SK-N-SH (cell line): Measurements from ENCODE around the gene SRMS. TPM values are rescaled to one million over a fixed set of nuclear protein-coding genes. Genes with fewer than 3 reads are reported as not detected.

Experiments used
- CTCF ChIA-PET: fragments of 300-600, 350-600 bp; formaldehyde crosslinking; extraction: SDS; loops from one replicate; lab custom pipeline; 2021; lab: Yijun Ruan, JAX
- POLR2A ChIA-PET: fragments of 350-600 bp; sonication (Branson Sonifier 250); formaldehyde crosslinking; extraction: SDS; loops from one replicate; lab custom pipeline; 2020; ENCODE audit warnings: antibody characterized with exemption, inconsistent platforms; lab: Yijun Ruan, JAX
- DNase-seq: peaks from one replicate; pipeline ENCODE4 v3.0.0; 2012
- H2AFZ ChIP-seq: fragments of 200-600 bp; sonication (generic); 2 replicates; pipeline ENCODE4 v1.8.1; 2016; ENCODE audit warnings: antibody characterized with exemption, mild to moderate bottlenecking, low read depth
- H3F3A ChIP-seq: fragments of 200-600 bp; sonication (generic); replicated peaks from 2 replicates; pipeline ENCODE3; 2016; ENCODE audit warnings: antibody characterized with exemption, mild to moderate bottlenecking; ENCODE audit not compliant: insufficient read depth
- H3K27ac ChIP-seq, 2 experiments: fragments of 200-500 bp in 1 of 2; fragments of 200-600 bp in 1 of 2; sonication (Bioruptor generic) in 1 of 2; sonication (generic), shearing (Covaris generic) in 1 of 2; 2 replicates each; pipeline versions ENCODE4 v1.5.1 to v1.6.1; 2014 to 2016; ENCODE audit warnings: low read depth in 2 of 2, inconsistent platforms in 1 of 2, low read length in 1 of 2, mild to moderate bottlenecking in 1 of 2, mixed read lengths in 1 of 2
- H3K27me3 ChIP-seq: fragments of 200-600 bp; sonication (generic), shearing (Covaris generic); 2 replicates; pipeline ENCODE4 v1.6.1; 2016; ENCODE audit warnings: mixed run types; ENCODE audit not compliant: insufficient read depth
- H3K36me3 ChIP-seq, 2 experiments: fragments of 200-500 bp in 1 of 2; fragments of 200-600 bp in 1 of 2; sonication (Bioruptor generic) in 1 of 2; sonication (generic) in 1 of 2; replicated peaks in 1 of 2; 2 replicates each; pipeline versions ENCODE3 to v1.5.1; 2014 to 2016; ENCODE audit warnings: low read length in 1 of 2, mild to moderate bottlenecking in 1 of 2; ENCODE audit not compliant: insufficient read depth in 2 of 2, control insufficient read depth in 1 of 2
- H3K4me1 ChIP-seq, 2 experiments: fragments of 200-500 bp in 1 of 2; fragments of 200-600 bp in 1 of 2; sonication (Bioruptor generic) in 1 of 2; sonication (generic), shearing (Covaris generic) in 1 of 2; 2 replicates each; pipeline versions ENCODE4 v1.5.1 to v1.6.1; 2014 to 2016; ENCODE audit warnings: low read depth in 1 of 2, low read length in 1 of 2, mixed run types in 1 of 2; ENCODE audit not compliant: insufficient read depth in 2 of 2, control insufficient read depth in 1 of 2
- H3K4me2 ChIP-seq: fragments of 200-600 bp; sonication (generic), shearing (Covaris generic); 2 replicates; pipeline ENCODE4 v1.6.1; 2017; ENCODE audit warnings: mixed run types
- H3K4me3 ChIP-seq, 2 experiments: fragments of 200-500 bp in 1 of 2; fragments of 200-600 bp in 1 of 2; sonication (Bioruptor generic) in 1 of 2; sonication (generic), shearing (Covaris generic) in 1 of 2; 2 replicates each; pipeline versions ENCODE4 v1.5.1 to v1.8.1; 2014 to 2016; ENCODE audit warnings: low read depth in 2 of 2, inconsistent platforms in 1 of 2, low read length in 1 of 2, mild to moderate bottlenecking in 1 of 2, mixed read lengths in 1 of 2, moderate library complexity in 1 of 2
- H3K79me2 ChIP-seq: fragments of 200-600 bp; sonication (generic); 2 replicates; pipeline ENCODE4 v1.8.1; 2017; ENCODE audit warnings: mild to moderate bottlenecking; ENCODE audit not compliant: insufficient read depth
- H3K9ac ChIP-seq: fragments of 200-600 bp; sonication (generic); 2 replicates; pipeline ENCODE4 v1.6.1; 2017; ENCODE audit warnings: mixed run types
- H3K9me2 ChIP-seq: fragments of 200-600 bp; sonication (generic); 2 replicates; pipeline ENCODE4 v1.6.1; 2017; ENCODE audit warnings: mixed run types
- H3K9me3 ChIP-seq: fragments of 200-600 bp; sonication (generic); 2 replicates; pipeline ENCODE4 v1.6.1; 2017; ENCODE audit warnings: mixed run types, mild to moderate bottlenecking, moderate library complexity
- H4K20me1 ChIP-seq: fragments of 200-600 bp; sonication (generic); 2 replicates; pipeline ENCODE4 v1.6.1; 2017; ENCODE audit warnings: mild to moderate bottlenecking, mixed run types; ENCODE audit not compliant: insufficient read depth
- CTCF ChIP-seq: fragments of 200-600 bp; sonication (generic); IDR thresholded peaks from 2 replicates; pipeline ENCODE4 v1.6.1; 2017; ENCODE audit warnings: antibody characterized with exemption, mild to moderate bottlenecking, moderate library complexity
- EZH2phosphoT487 ChIP-seq: fragments of 200-600 bp; sonication (generic); IDR thresholded peaks from 2 replicates; pipeline ENCODE4 v1.6.1; 2017; ENCODE audit warnings: low read depth, mixed run types, mild to moderate bottlenecking, antibody characterized with exemption, moderate library complexity, borderline replicate concordance
- FOXM1 ChIP-seq: IDR thresholded peaks from 2 replicates; pipeline ENCODE4 v1.4.0; 2012; ENCODE audit warnings: low read depth, mild to moderate bottlenecking
- RCOR1 ChIP-seq: fragments of 150-350 bp; IDR thresholded peaks from 2 replicates; pipeline ENCODE4 v1.6.1; 2017; ENCODE audit warnings: antibody characterized with exemption, low read length
- TCF12 ChIP-seq: IDR thresholded peaks from 2 replicates; pipeline ENCODE4 v1.4.0; 2012
- TEAD4 ChIP-seq: IDR thresholded peaks from 2 replicates; pipeline ENCODE4 v1.4.0; 2012; ENCODE audit warnings: mild to moderate bottlenecking, borderline replicate concordance; ENCODE audit not compliant: insufficient read depth
- YY1 ChIP-seq: IDR thresholded peaks from 2 replicates; pipeline ENCODE4 v1.4.0; 2012; ENCODE audit warnings: low read depth, mild to moderate bottlenecking
- ZBTB33 ChIP-seq: IDR thresholded peaks from 2 replicates; pipeline ENCODE4 v1.4.0; 2012; ENCODE audit warnings: low read depth, borderline replicate concordance
- WGBS: methylation state at CpG from one replicate; pipeline ENCODE4 v1.1.6; 2017; ENCODE audit warnings: low lambda C conversion rate; 5-methylcytosine and 5-hydroxymethylcytosine counted together
- polyA plus RNA-seq, 3 experiments: library from polyadenylated mRNA; depleted of rRNA; stranded (reverse); fragments of >200 nt; gene quantifications; 2 replicates each; pipeline ENCODE4 v1.2.3, GENCODE V29; 2012

The SRMS gene
- polyA plus RNA-seq, 1 of the 3 experiments (the other 2 are of a cell fraction) = not detected

GRCh38 chr20:63573647-63574131, 26.1 kb upstream of the SRMS start:
- POLR2A ChIA-PET = interaction anchor here (0.8 to 1.0 kb wide), 3 partner anchors 25 to 53 kb away, joined by 3 read pairs; partner anchors contain the start of gene GMEB2
- H4K20me1 ChIP-seq = no peaks in the 10 kb centered on the region
- H3K27me3 ChIP-seq = no peaks in the 10 kb centered on the region
- H3K4me1 ChIP-seq = peaks cover 3 to 28% of the 10 kb centered on the region in 2 experiments; a peak in 2 of 4 replicates
- no peaks in the 10 kb centered on the region for H3K9me3 ChIP-seq
- no peak for DNase-seq
- 18% methylated on average over 8 of the region's 24 CpGs for WGBS
- H3K36me3 ChIP-seq = peaks cover 0 to 6% of the 10 kb centered on the region in 2 experiments
- peaks cover 8% of the 10 kb centered on the region; the same call in 1 of the 2 replicates for H3K79me2 ChIP-seq
- H3K4me3 ChIP-seq = peak overlapping the region; percentile 79 to 80
- 0 out of 2 replicates have a peak overlapping the region, but pooled peaks have one; percentile 23 for H2AFZ ChIP-seq
- peak overlapping the region; percentile 95 for H3K4me2 ChIP-seq
- peak overlapping the region in 1 of 2 experiments; percentile 39; a peak in 1 of 4 replicates for H3K27ac ChIP-seq
- no peaks in the 10 kb centered on the region for H3K9me2 ChIP-seq
- H3F3A ChIP-seq = no peaks in the 10 kb centered on the region
- no peak for TF ChIP-seq ZBTB33
- TF ChIP-seq YY1 = no peak
- TF ChIP-seq RCOR1 = no peak
- no peak for TF ChIP-seq TEAD4
- TF ChIP-seq TCF12 = no peak
- TF ChIP-seq, all 33 proteins: peak for 0
- peak overlapping the region; percentile 73 for H3K9ac ChIP-seq
- CTCF ChIA-PET = interaction anchor here (0.8 to 1.3 kb wide), 2 partner anchors 17 to 201 kb away, joined by 4 read pairs; no protein-coding TSS in a partner anchor

- no peak overlapping the region; a peak in 1 of 4 replicates for H3K27ac ChIP-seq
- H3K9ac ChIP-seq = peak overlapping the region; percentile 73
- H3K79me2 ChIP-seq = peaks cover 8% of the 10 kb centered on the region; the same call in 1 of the 2 replicates
- H3K4me3 ChIP-seq = peak overlapping the region; percentile 79 to 80
- H3K36me3 ChIP-seq = peaks cover 0 to 7% of the 10 kb centered on the region in 2 experiments
- no peaks in the 10 kb centered on the region for H3K27me3 ChIP-seq
- no peaks in the 10 kb centered on the region for H3K9me3 ChIP-seq
- TF ChIP-seq YY1 (no peak), CTCF (peak; percentile 29), FOXM1 (no peak), EZH2phosphoT487 (no peak)
- TF ChIP-seq, all 33 proteins: peak for 1
- peak overlapping the region; percentile 95 for H3K4me2 ChIP-seq
- ChIA-PET CTCF (interaction anchor here (0.8 to 1.3 kb wide), 3 partner anchors 18 to 202 kb away, joined by 3 to 4 read pairs (median 4); no protein-coding TSS in a partner anchor), POLR2A (no interaction called here)
- H2AFZ ChIP-seq = 0 out of 2 replicates have a peak overlapping the region, but pooled peaks have one; percentile 23
- peak; percentile 67 for DNase-seq
- no peaks in the 10 kb centered on the region for H3F3A ChIP-seq
- whole genome bisulfite sequencing = 93% methylated on average over 16 of the region's 34 CpGs
- H4K20me1 ChIP-seq = no peaks in the 10 kb centered on the region
- no peaks in the 10 kb centered on the region for H3K9me2 ChIP-seq
- peaks cover 3 to 28% of the 10 kb centered on the region in 2 experiments; a peak in 2 of 4 replicates for H3K4me1 ChIP-seq
Measured at GRCh38 chr20:63572788-63573646, 25.5 kb upstream of the SRMS start.
